ENCODE results near the gene DUSP15.
"Not testable (repeated sequence)": the region's sequence is repeated elsewhere in the genome, so short reads cannot be mapped to it uniquely, and the experiment has no call there.

DNA sequence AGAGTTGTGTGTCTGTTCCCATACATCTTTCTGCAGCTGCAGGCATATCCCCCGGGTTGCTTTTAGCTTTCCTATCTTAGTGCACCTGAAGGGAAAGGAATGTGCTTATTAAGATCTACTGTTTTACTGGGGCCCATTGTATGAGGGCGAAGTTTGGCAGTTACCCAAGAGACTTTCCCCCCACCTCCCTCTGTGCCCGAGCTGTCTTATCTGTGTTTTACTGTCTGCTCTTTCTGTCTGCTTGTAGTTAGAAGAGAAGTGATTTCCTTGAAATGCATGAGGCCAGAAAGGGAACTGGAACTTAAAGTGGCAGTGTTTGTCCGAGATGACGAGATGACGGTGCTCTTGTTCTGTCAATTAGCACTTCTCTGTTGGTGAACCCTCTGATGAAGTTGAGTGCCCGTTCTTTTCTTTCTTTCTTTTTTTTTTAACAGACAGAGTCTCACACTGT lies 47.7 kb upstream of the DUSP15 start:
- TF ChIP-seq, protein P1, sequence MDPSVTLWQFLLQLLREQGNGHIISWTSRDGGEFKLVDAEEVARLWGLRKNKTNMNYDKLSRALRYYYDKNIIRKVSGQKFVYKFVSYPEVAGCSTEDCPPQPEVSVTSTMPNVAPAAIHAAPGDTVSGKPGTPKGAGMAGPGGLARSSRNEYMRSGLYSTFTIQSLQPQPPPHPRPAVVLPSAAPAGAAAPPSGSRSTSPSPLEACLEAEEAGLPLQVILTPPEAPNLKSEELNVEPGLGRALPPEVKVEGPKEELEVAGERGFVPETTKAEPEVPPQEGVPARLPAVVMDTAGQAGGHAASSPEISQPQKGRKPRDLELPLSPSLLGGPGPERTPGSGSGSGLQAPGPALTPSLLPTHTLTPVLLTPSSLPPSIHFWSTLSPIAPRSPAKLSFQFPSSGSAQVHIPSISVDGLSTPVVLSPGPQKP (IDR thresholded peaks at IDR 0.05; ENCODE audit: borderline replicate concordance, low read depth, low read length): not testable (repeated sequence)
- TF ChIP-seq, protein P2, sequence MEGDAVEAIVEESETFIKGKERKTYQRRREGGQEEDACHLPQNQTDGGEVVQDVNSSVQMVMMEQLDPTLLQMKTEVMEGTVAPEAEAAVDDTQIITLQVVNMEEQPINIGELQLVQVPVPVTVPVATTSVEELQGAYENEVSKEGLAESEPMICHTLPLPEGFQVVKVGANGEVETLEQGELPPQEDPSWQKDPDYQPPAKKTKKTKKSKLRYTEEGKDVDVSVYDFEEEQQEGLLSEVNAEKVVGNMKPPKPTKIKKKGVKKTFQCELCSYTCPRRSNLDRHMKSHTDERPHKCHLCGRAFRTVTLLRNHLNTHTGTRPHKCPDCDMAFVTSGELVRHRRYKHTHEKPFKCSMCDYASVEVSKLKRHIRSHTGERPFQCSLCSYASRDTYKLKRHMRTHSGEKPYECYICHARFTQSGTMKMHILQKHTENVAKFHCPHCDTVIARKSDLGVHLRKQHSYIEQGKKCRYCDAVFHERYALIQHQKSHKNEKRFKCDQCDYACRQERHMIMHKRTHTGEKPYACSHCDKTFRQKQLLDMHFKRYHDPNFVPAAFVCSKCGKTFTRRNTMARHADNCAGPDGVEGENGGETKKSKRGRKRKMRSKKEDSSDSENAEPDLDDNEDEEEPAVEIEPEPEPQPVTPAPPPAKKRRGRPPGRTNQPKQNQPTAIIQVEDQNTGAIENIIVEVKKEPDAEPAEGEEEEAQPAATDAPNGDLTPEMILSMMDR (conservative IDR thresholded peaks at IDR 0.05; ENCODE audit: low read depth, low read length): not testable (repeated sequence)
